Measurements from ENCODE around the gene OR2B2.
"Not testable (repeated sequence)": the region's sequence is repeated elsewhere in the genome, so short reads cannot be mapped to it uniquely, and the experiment has no call there.

The OR2B2 gene

DNA sequence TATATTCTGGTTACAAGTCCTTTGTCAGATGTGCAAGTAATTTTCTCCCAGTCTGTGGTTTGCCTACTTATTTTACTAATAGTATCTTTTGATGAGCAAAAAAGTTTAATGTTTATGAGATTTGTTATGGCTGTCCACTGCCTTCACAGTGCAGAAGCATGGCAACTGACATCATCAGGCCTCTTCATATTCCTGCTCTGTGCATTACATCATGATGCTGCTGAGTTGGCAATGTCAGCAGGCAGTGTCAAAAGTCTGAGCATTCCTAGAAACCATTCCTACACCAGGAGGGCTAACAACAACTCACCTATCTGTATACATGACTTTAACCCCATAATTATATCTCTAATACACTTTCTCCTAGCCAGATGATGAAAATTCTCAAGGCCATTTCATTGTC lies 10.8 kb upstream of the OR2B2 start:
- H3K36me3 ChIP-seq (ENCODE audit: insufficient read depth, low read length): no peaks in the 10 kb centered on the region
- no peaks in the 10 kb centered on the region for H3K79me2 ChIP-seq (ENCODE audit: control insufficient read depth, insufficient read depth, low read length, unreplicated experiment)
- H3K27me3 ChIP-seq (ENCODE audit: insufficient read depth, low read length): no peaks in the 10 kb centered on the region
- H3K4me3 ChIP-seq (ENCODE audit: low read depth, low read length): no peak overlapping the region
- H2AFZ ChIP-seq (ENCODE audit: low read length, unreplicated experiment): no peak overlapping the region
- H3K27ac ChIP-seq (ENCODE audit: low read depth, low read length): no peak overlapping the region
- no peaks in the 10 kb centered on the region for H3K4me1 ChIP-seq (ENCODE audit: control insufficient read depth, insufficient read depth, low read length, unreplicated experiment)

DNA sequence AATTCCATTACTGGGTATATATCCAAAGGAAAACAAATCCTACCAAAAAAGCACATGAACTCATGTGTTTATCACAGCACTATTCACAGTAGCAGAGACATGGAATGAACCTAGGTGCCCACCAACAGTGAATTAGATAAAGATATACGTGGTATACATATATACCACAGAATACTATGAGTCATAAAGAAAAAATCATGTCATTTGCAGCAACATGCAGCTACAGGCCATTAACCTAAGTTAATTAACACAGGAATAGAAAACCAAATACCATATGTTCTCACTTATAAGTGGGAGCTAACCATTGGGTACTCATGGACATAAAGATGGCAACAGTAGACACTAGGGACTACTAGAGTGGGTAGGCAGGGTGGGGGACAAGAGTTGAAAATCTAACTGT lies 4.2 kb downstream of the OR2B2 start:
- Histone ChIP-seq H3K27me3 (ENCODE audit: insufficient read depth, low read length) (no peaks in the 10 kb centered on the region), H3K27ac (ENCODE audit: low read depth, low read length) (no peak overlapping the region), H3K4me3 (ENCODE audit: low read depth, low read length) (no peak overlapping the region), H3K36me3 (ENCODE audit: insufficient read depth, low read length) (no peaks in the 10 kb centered on the region), H3K79me2 (ENCODE audit: control insufficient read depth, insufficient read depth, low read length, unreplicated experiment) (no peaks in the 10 kb centered on the region), H3K4me1 (ENCODE audit: control insufficient read depth, insufficient read depth, low read length, unreplicated experiment) (no peaks in the 10 kb centered on the region), H2AFZ (ENCODE audit: low read length, unreplicated experiment) (no peak overlapping the region)

DNA sequence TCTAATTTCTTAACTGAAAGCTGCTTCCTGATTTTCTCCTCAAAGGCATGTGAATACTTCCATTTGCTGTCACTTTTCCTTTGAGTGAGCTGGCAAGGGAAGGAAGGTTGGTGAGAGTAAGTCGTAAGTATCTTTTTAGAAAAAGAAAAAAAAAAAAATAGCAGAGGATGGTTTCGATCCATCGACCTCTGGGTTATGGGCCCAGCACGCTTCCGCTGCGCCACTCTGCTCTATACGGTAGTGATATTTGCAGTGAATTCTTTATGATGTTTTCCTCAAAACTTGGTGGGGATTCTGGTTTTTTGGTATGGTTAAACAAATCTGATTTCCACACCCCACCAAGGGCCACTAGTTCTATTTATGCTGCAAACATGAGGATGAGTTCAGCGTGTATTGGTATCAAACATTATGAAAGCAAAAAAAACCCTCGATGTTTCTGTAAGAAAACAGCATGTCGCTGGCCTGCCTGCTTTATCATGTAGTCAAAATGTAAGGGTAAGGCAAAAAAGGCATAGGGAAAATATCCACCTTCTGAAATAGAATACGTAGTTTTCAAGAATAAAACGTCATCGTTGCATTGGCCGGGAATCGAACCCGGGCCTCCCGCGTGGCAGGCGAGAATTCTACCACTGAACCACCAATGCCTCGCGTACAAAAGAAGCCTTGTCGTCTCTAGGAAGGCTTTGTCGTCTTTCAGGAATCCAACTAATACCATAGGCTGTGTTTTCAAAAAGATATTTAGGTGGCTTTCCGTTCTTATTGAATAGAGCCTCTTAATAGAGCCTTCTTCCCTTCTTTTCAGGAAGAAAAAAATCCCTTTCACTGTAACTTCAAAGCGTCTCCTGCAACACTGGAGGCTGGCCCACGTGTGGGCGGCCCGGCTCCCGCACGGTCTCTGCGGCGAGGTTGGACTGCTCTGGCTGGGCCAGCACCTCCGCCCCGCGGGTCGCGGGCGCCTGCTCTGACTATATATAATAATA lies 9.6 kb downstream of the OR2B2 start:
- H3K27ac ChIP-seq (ENCODE audit: low read depth, low read length): peak overlapping the region; percentile 82
- H2AFZ ChIP-seq (ENCODE audit: low read length, unreplicated experiment): peak overlapping the region; percentile 68
- H3K4me3 ChIP-seq (ENCODE audit: low read depth, low read length): peak overlapping the region; percentile 80
- no peaks in the 10 kb centered on the region for H3K36me3 ChIP-seq (ENCODE audit: insufficient read depth, low read length)
- no peaks in the 10 kb centered on the region for H3K27me3 ChIP-seq (ENCODE audit: insufficient read depth, low read length)
- H3K79me2 ChIP-seq (ENCODE audit: control insufficient read depth, insufficient read depth, low read length, unreplicated experiment): peaks cover 4% of the 10 kb centered on the region
- H3K4me1 ChIP-seq (ENCODE audit: control insufficient read depth, insufficient read depth, low read length, unreplicated experiment): no peaks in the 10 kb centered on the region

DNA sequence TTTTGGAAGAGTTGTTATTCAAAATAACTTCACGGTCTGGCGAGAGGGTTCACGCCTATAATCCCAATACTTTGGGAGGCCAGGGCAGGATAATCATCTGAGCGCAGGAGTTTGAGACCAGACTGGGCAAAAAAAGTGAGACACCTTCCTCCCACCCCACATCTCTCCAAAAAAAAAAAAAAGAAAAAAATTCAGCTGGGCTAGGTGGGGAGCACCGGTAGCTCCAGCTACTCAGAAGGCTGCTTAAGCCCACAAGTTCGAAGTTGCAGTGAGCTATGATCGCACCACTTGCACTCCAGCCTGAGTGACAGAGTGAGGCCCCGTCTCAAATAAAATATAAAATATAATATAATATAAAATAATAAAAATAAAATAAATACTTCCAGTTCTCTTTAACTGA lies 10.4 kb downstream of the OR2B2 start:
- Histone ChIP-seq H3K27me3 (ENCODE audit: insufficient read depth, low read length) (no peaks in the 10 kb centered on the region), H3K4me1 (ENCODE audit: control insufficient read depth, insufficient read depth, low read length, unreplicated experiment) (no peaks in the 10 kb centered on the region), H3K79me2 (ENCODE audit: control insufficient read depth, insufficient read depth, low read length, unreplicated experiment) (peaks cover 4% of the 10 kb centered on the region), H3K4me3 (ENCODE audit: low read depth, low read length) (peak overlapping the region; percentile 80; the same call in 1 of the 2 replicates), H3K27ac (ENCODE audit: low read depth, low read length) (peak overlapping the region; percentile 82; the same call in 1 of the 2 replicates), H2AFZ (ENCODE audit: low read length, unreplicated experiment) (no peak overlapping the region), H3K36me3 (ENCODE audit: insufficient read depth, low read length) (no peaks in the 10 kb centered on the region)

DNA sequence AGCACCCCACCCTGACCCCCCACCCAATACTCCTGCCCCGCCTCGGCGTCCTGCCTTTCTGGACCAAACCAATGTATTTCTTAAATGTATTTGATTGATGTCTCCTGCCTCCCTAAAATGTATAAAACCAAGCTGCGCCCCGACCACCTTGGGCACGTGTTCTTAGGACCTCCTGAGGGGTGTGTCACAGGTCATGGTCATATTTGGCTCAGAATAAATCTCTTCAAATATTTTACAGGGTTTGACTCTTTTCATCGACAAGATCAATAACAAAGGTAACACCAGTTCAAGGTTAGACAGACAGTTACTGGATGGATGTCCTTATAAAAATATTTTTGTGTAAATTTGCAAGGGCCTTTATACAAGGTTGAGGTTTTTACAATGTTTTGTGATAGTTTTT lies 12.0 kb downstream of the OR2B2 start:
- H2AFZ ChIP-seq (ENCODE audit: low read length, unreplicated experiment); H3K27me3 ChIP-seq (ENCODE audit: insufficient read depth, low read length); H3K4me3 ChIP-seq (ENCODE audit: low read depth, low read length); H3K36me3 ChIP-seq (ENCODE audit: insufficient read depth, low read length); H3K4me1 ChIP-seq (ENCODE audit: control insufficient read depth, insufficient read depth, low read length, unreplicated experiment); H3K79me2 ChIP-seq (ENCODE audit: control insufficient read depth, insufficient read depth, low read length, unreplicated experiment); H3K27ac ChIP-seq (ENCODE audit: low read depth, low read length): not testable (repeated sequence)

DNA sequence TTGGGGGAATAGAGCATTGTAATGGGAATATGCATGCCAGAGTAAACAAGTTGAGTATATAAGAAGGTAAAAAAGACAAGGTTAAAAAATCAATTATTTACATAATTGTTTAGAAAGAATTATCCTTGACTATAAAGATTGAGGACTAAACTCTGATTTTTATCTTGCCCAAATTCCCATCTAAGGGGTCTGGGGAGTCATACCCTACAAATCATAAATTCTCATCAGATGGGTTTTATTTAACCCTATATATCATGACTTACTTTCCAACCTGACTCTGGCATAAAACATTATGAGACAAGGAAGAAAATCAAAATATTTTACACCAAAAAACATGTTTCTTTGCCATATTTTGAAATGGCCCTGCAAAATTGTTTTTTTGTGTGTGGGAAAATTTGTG lies 12.7 kb downstream of the OR2B2 start:
- H3K79me2 ChIP-seq (ENCODE audit: control insufficient read depth, insufficient read depth, low read length, unreplicated experiment): peaks cover 12% of the 10 kb centered on the region
- H3K27me3 ChIP-seq (ENCODE audit: insufficient read depth, low read length): no peaks in the 10 kb centered on the region
- no peak overlapping the region for H2AFZ ChIP-seq (ENCODE audit: low read length, unreplicated experiment)
- H3K4me1 ChIP-seq (ENCODE audit: control insufficient read depth, insufficient read depth, low read length, unreplicated experiment): no peaks in the 10 kb centered on the region
- no peak overlapping the region for H3K4me3 ChIP-seq (ENCODE audit: low read depth, low read length)
- H3K27ac ChIP-seq (ENCODE audit: low read depth, low read length): no peak overlapping the region
- H3K36me3 ChIP-seq (ENCODE audit: insufficient read depth, low read length): no peaks in the 10 kb centered on the region

DNA sequence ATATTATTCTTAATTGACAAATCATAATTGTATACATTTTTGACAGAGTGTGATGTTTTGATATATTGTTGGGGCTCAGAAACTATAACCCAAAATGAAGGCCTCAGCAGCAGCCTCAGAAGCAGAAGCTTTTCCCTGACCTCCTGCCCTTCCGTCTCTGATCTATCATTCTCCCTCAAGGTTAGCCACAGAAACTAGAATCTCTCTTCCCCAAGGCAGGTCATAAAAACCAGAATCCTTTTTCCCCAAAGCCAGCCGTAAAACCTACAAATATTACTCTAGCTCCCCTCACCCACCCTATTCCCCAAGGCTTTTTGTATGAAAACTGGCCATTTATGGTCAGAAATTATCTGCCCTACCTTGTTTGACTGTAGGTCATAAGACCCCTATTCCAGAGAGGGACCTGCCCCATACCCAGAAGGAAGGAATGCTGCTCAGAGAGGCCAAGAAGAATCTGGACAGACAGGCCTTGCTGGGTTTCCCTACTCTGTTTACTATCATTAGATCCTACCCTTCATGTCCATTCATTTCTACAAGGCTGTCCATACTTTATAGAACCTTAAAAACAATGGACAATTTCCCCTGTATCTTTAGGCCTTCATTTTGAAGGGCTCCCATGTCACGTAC lies 14.5 kb downstream of the OR2B2 start:
- H3K4me3 ChIP-seq (ENCODE audit: low read depth, low read length): no peak overlapping the region
- no peak overlapping the region for H3K27ac ChIP-seq (ENCODE audit: low read depth, low read length)
- H3K36me3 ChIP-seq (ENCODE audit: insufficient read depth, low read length): no peaks in the 10 kb centered on the region
- no peaks in the 10 kb centered on the region for H3K4me1 ChIP-seq (ENCODE audit: control insufficient read depth, insufficient read depth, low read length, unreplicated experiment)
- H2AFZ ChIP-seq (ENCODE audit: low read length, unreplicated experiment): no peak overlapping the region
- no peaks in the 10 kb centered on the region for H3K27me3 ChIP-seq (ENCODE audit: insufficient read depth, low read length)
- peaks cover 18% of the 10 kb centered on the region for H3K79me2 ChIP-seq (ENCODE audit: control insufficient read depth, insufficient read depth, low read length, unreplicated experiment)

DNA sequence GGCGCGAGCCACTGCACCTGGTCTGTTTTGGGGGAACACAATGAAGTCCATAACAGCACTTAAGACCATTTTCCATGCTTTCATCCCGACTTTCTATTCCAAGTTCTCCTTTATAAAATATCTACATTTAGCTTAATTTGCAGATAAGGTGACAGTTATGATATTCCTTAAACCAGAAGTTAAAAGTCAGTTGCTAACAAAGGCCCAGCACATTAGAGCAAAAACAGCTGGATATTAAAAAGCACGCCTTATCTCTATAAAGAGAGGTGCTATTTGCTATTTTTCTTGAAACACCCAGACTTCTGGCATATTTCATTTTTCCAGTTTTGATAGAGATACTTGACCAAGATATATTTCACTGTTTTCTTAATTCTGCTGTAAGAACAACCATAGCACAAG lies 15.8 kb downstream of the OR2B2 start:
- H3K27me3 ChIP-seq (ENCODE audit: insufficient read depth, low read length): no peaks in the 10 kb centered on the region
- H3K4me1 ChIP-seq (ENCODE audit: control insufficient read depth, insufficient read depth, low read length, unreplicated experiment): no peaks in the 10 kb centered on the region
- H3K27ac ChIP-seq (ENCODE audit: low read depth, low read length): no peak overlapping the region
- H3K4me3 ChIP-seq (ENCODE audit: low read depth, low read length): peak overlapping the region; percentile 86
- no peak overlapping the region for H2AFZ ChIP-seq (ENCODE audit: low read length, unreplicated experiment)
- H3K36me3 ChIP-seq (ENCODE audit: insufficient read depth, low read length): no peaks in the 10 kb centered on the region
- peaks cover 22% of the 10 kb centered on the region for H3K79me2 ChIP-seq (ENCODE audit: control insufficient read depth, insufficient read depth, low read length, unreplicated experiment)

DNA sequence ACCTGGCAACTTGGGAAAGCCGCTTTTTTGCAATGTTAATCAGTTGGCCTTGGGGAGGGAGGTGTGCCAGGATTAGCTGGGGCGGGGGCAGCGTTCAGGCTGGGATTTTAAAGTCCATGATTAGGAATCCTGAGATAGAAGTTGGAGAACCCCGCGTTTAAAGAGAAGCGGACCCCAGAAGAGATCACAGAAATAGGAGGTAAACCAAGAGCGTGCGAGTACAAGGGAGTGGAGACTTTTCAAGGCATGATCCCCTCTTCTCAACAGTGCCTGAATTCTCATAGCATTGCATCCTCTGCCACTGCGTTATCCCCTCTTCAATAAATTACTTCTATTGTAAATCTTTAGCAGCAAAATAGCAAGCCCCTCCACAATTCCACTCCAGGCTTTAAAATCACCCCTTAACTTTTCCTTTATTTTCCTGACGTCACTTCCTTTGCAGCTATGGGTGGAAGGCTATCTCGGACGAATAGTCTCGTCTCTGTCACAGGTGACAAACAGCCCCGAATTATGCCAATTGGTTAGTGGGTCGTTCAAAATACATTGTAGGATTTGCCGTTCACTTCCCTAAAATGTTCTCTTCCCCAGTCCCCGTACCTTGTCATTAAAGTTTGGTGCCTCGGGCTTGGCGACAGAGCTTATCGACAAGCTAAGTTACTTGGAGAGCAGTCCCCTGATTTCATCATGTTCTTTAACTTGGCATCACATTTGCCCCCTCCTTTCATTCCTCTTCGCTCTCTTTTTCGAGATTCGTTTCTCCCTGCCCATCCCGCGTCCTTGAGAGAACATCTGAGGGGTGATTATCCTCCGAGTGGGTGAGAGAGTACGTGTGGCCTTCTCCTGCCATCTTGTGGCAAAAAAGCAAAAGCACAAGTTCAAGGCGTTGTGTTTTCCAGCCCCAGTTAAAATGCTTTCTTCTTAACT lies 17.1 kb downstream of the OR2B2 start:
- no peaks in the 10 kb centered on the region for H3K36me3 ChIP-seq (ENCODE audit: insufficient read depth, low read length)
- H3K79me2 ChIP-seq (ENCODE audit: control insufficient read depth, insufficient read depth, low read length, unreplicated experiment): peaks cover 22% of the 10 kb centered on the region
- H3K4me3 ChIP-seq (ENCODE audit: low read depth, low read length): peak overlapping the region; percentile 86
- peak overlapping the region; percentile 86 for H3K27ac ChIP-seq (ENCODE audit: low read depth, low read length)
- no peaks in the 10 kb centered on the region for H3K4me1 ChIP-seq (ENCODE audit: control insufficient read depth, insufficient read depth, low read length, unreplicated experiment)
- no peaks in the 10 kb centered on the region for H3K27me3 ChIP-seq (ENCODE audit: insufficient read depth, low read length)
- H2AFZ ChIP-seq (ENCODE audit: low read length, unreplicated experiment): peak overlapping the region; percentile 60
